Loucy (cell line): ENCODE results near the gene MAD1L1.

ENCODE experiments used
- EZH2phosphoT487 ChIP-seq: fragments of 200-600 bp; IDR thresholded peaks from 2 replicates; pipeline ENCODE4 v1.6.1; 2018; ENCODE audit warnings: antibody characterized with exemption, mild to moderate bottlenecking, moderate library complexity, borderline replicate concordance
- TF ChIP-seq, protein P1 (sequence below): fragments of 200-600 bp; sonication (generic); conservative IDR thresholded peaks from 2 replicates; pipeline ENCODE4 v1.5.1; 2014; ENCODE audit warnings: mild to moderate bottlenecking, antibody characterized with exemption, low read length

DNA sequence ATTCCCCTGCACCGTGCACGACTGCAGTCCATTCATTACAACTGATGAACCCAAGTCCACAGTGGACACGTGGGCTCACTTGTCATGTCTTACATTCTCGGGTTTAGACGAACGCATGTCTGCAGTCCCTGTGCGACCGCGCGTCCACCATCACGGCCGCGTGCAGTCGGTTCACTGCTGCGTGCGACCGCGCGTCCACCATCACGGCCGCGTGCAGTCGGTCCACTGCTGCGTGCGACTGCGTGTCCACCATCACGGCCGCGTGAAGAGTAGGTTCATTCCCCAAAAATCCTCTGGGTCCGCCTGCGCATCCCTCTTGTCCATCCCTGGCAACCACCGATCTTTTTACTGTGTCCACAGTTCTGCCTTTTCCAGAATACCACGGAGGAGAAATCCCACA lies 100.5 kb downstream of the MAD1L1 start:
- TF ChIP-seq, protein P1, sequence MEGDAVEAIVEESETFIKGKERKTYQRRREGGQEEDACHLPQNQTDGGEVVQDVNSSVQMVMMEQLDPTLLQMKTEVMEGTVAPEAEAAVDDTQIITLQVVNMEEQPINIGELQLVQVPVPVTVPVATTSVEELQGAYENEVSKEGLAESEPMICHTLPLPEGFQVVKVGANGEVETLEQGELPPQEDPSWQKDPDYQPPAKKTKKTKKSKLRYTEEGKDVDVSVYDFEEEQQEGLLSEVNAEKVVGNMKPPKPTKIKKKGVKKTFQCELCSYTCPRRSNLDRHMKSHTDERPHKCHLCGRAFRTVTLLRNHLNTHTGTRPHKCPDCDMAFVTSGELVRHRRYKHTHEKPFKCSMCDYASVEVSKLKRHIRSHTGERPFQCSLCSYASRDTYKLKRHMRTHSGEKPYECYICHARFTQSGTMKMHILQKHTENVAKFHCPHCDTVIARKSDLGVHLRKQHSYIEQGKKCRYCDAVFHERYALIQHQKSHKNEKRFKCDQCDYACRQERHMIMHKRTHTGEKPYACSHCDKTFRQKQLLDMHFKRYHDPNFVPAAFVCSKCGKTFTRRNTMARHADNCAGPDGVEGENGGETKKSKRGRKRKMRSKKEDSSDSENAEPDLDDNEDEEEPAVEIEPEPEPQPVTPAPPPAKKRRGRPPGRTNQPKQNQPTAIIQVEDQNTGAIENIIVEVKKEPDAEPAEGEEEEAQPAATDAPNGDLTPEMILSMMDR, result no peak
- TF ChIP-seq EZH2phosphoT487, result no peak
